Mesodermal cell (in vitro differentiated cells): ENCODE data around the gene FMO5.
"Not testable (repeated sequence)": the region's sequence is repeated elsewhere in the genome, so short reads cannot be mapped to it uniquely, and the experiment has no call there.

ENCODE experiments used
- H3K27ac ChIP-seq: 2 replicates; pipeline ENCODE4 v1.7.0; 2013; ENCODE audit warnings: mild to moderate bottlenecking, low read depth, low read length, moderate library complexity; ENCODE audit not compliant: severe bottlenecking
- H3K36me3 ChIP-seq: 2 replicates; pipeline ENCODE4 v1.7.1; 2013; ENCODE audit warnings: mild to moderate bottlenecking, low read length, moderate library complexity; ENCODE audit not compliant: control insufficient read depth, insufficient read depth
- H3K4me1 ChIP-seq: one replicate; pipeline ENCODE4 v1.7.1; 2013; ENCODE audit warnings: mild to moderate bottlenecking, low read length; ENCODE audit not compliant: insufficient read depth, control insufficient read depth, poor library complexity, severe bottlenecking
- H3K4me3 ChIP-seq: 2 replicates; pipeline ENCODE4 v1.7.0; 2013; ENCODE audit warnings: low read length, control low read depth, mild to moderate bottlenecking; ENCODE audit not compliant: insufficient read depth, poor library complexity, severe bottlenecking; ENCODE audit errors: extremely low read depth
- H3K9me3 ChIP-seq: 2 replicates; pipeline ENCODE4 v1.7.1; 2013; ENCODE audit warnings: mild to moderate bottlenecking, low read length, moderate library complexity; ENCODE audit not compliant: control insufficient read depth
- WGBS, 2 experiments: methylation state at CpG; one replicate each; pipeline ENCODE4 v1.1.5; 2013; ENCODE audit warnings: missing lambda C conversion rate in 2 of 2; ENCODE audit not compliant: insufficient coverage in 2 of 2; 5-methylcytosine and 5-hydroxymethylcytosine counted together

Gene FMO5

GRCh38 chr1:147238925-147239820 lies 14.0 kb upstream of the FMO5 start:
- H3K4me3 ChIP-seq, result no peak overlapping the region
- H3K27ac ChIP-seq, result no peak overlapping the region
- 87 to 92% methylated on average over 11 of the region's 11 CpGs for WGBS, 2 experiments
- H3K9me3 ChIP-seq, result peaks cover 12% of the 10 kb centered on the region
- H3K4me1 ChIP-seq, result no peaks in the 10 kb centered on the region
- H3K36me3 ChIP-seq, result no peaks in the 10 kb centered on the region

- Histone ChIP-seq H3K4me3 (no peak overlapping the region), H3K36me3 (no peaks in the 10 kb centered on the region), H3K4me1 (no peaks in the 10 kb centered on the region), H3K9me3 (peaks cover 12% of the 10 kb centered on the region), H3K27ac (no peak overlapping the region)
- WGBS, 2 experiments, result 73 to 80% methylated on average over 2 of the region's 3 CpGs
Observed at GRCh38 chr1:147238053-147238902, 13.1 kb upstream of the FMO5 start.

GRCh38 chr1:147236959-147237791 lies 12.0 kb upstream of the FMO5 start:
- Histone ChIP-seq H3K27ac (no peak overlapping the region), H3K9me3 (peaks cover 12% of the 10 kb centered on the region), H3K4me1 (no peaks in the 10 kb centered on the region), H3K4me3 (no peak overlapping the region), H3K36me3 (no peaks in the 10 kb centered on the region)
- WGBS, 2 experiments, result 65 to 81% methylated on average over 2 to 3 of the region's 3 CpGs

GRCh38 chr1:147236448-147236847 lies 11.3 kb upstream of the FMO5 start:
- H3K4me1 ChIP-seq, result no peaks in the 10 kb centered on the region
- no peak overlapping the region for H3K27ac ChIP-seq

GRCh38 chr1:147235822-147236221 lies 10.7 kb upstream of the FMO5 start:
- Histone ChIP-seq H3K27ac (no peak overlapping the region), H3K4me1 (no peaks in the 10 kb centered on the region), H3K4me3 (no peak overlapping the region), H3K36me3 (no peaks in the 10 kb centered on the region), H3K9me3 (peaks cover 12% of the 10 kb centered on the region)
- WGBS, 2 experiments, result 80% methylated on average over 1 of the region's 1 CpG; no CpG with 5 or more reads in 1 of the 2 experiments

More at GRCh38 chr1:147236448-147236847, 11.3 kb upstream of the FMO5 start:
- no peaks in the 10 kb centered on the region for H3K36me3 ChIP-seq
- H3K9me3 ChIP-seq, result peaks cover 12% of the 10 kb centered on the region
- 88 to 100% methylated on average over 1 to 2 of the region's 2 CpGs for WGBS, 2 experiments
- H3K4me3 ChIP-seq, result no peak overlapping the region

- not testable (repeated sequence) for H3K4me1 ChIP-seq, H3K4me3 ChIP-seq, H3K36me3 ChIP-seq, H3K27ac ChIP-seq
- 95 to 97% methylated on average over 3 to 4 of the region's 8 CpGs for WGBS, 2 experiments
- H3K9me3 ChIP-seq, result peaks cover 12% of the 10 kb centered on the region
Observed at GRCh38 chr1:147233903-147234302, 8.8 kb upstream of the FMO5 start.

GRCh38 chr1:147231032-147231431 lies 5.9 kb upstream of the FMO5 start:
- 78% methylated on average over 1 of the region's 5 CpGs; no CpG with 5 or more reads in 1 of the 2 experiments for WGBS, 2 experiments
- not testable (repeated sequence) for H3K27ac ChIP-seq, H3K4me1 ChIP-seq, H3K9me3 ChIP-seq, H3K4me3 ChIP-seq, H3K36me3 ChIP-seq

GRCh38 chr1:147223740-147224615 lies 1.2 kb downstream of the FMO5 start:
- Histone ChIP-seq H3K9me3 (no peaks in the 10 kb centered on the region), H3K4me3 (no peak overlapping the region), H3K4me1 (no peaks in the 10 kb centered on the region), H3K36me3 (no peaks in the 10 kb centered on the region), H3K27ac (no peak overlapping the region)
- 84 to 86% methylated on average over 11 to 13 of the region's 14 CpGs for WGBS, 2 experiments

- Histone ChIP-seq H3K9me3 (no peaks in the 10 kb centered on the region), H3K27ac (no peak overlapping the region), H3K4me3 (no peak overlapping the region), H3K4me1 (no peaks in the 10 kb centered on the region), H3K36me3 (no peaks in the 10 kb centered on the region)
- WGBS, 2 experiments, result 91 to 94% methylated on average over 1 to 2 of the region's 3 CpGs
Observed at GRCh38 chr1:147218606-147219005, 6.5 kb downstream of the FMO5 start.
